GM23338 (cell line): Measurements from ENCODE around the gene PGLYRP4. TPM values are rescaled to one million over a fixed set of nuclear protein-coding genes. Genes with fewer than 3 reads are reported as not detected.

Experiments
- ATAC-seq: fragments of 200-7000 bp; cut with Tn5 transposase; 3 replicates; pipeline ENCODE4 v1.9.1; 2020
- DNase-seq: peaks from one replicate; pipeline ENCODE4 v3.0.0-alpha.2; 2015; ENCODE audit warnings: low spot score
- H2AFZ ChIP-seq: fragments of 200-600 bp; sonication (generic); 2 replicates; pipeline ENCODE4 v1.8.0; 2016; ENCODE audit warnings: antibody characterized with exemption, mild to moderate bottlenecking, moderate library complexity
- H3F3A ChIP-seq: fragments of 200-600 bp; sonication (generic); replicated peaks from 2 replicates; pipeline ENCODE4 v1.8.0; 2017; ENCODE audit warnings: antibody characterized with exemption, mixed run types, low read depth
- H3K27ac ChIP-seq: fragments of 200-600 bp; sonication (generic); 2 replicates; pipeline ENCODE4 v1.6.1; 2016; ENCODE audit warnings: low read depth
- H3K27me3 ChIP-seq: fragments of 200-600 bp; sonication (generic); 2 replicates; pipeline ENCODE4 v1.8.0; 2016; ENCODE audit warnings: mild to moderate bottlenecking, mixed run types, moderate library complexity; ENCODE audit not compliant: insufficient read depth
- H3K36me3 ChIP-seq: fragments of 200-600 bp; sonication (generic); 2 replicates; pipeline ENCODE4 v1.8.0; 2016; ENCODE audit warnings: mild to moderate bottlenecking; ENCODE audit not compliant: insufficient read depth
- H3K4me1 ChIP-seq: fragments of 200-600 bp; sonication (generic); 2 replicates; pipeline ENCODE4 v1.8.0; 2016; ENCODE audit warnings: mild to moderate bottlenecking, moderate library complexity; ENCODE audit not compliant: insufficient read depth
- H3K4me2 ChIP-seq: fragments of 200-600 bp; sonication (generic); 2 replicates; pipeline ENCODE4 v1.7.1; 2017; ENCODE audit warnings: mixed run types
- H3K4me3 ChIP-seq: fragments of 200-600 bp; sonication (generic); 2 replicates; pipeline ENCODE4 v1.6.1; 2016; ENCODE audit warnings: mixed run types
- H3K79me2 ChIP-seq: fragments of 200-600 bp; sonication (generic); replicated peaks from 2 replicates; pipeline ENCODE4 v1.8.0; 2017; ENCODE audit warnings: mild to moderate bottlenecking; ENCODE audit not compliant: insufficient read depth
- H3K9me2 ChIP-seq: fragments of 200-600 bp; sonication (generic); 2 replicates; pipeline ENCODE4 v1.8.0; 2017; ENCODE audit not compliant: insufficient read depth
- H4K20me1 ChIP-seq: fragments of 200-600 bp; sonication (generic); replicated peaks from 2 replicates; pipeline ENCODE4 v1.8.0; 2017; ENCODE audit warnings: mild to moderate bottlenecking; ENCODE audit not compliant: insufficient read depth
- H3K27ac Mint-ChIP-seq: 2 replicates; pipeline ENCODE4 v1.8.0; 2020; ENCODE audit warnings: inconsistent platforms, mild to moderate bottlenecking, moderate library complexity, mixed read lengths
- H3K27me3 Mint-ChIP-seq: 3 replicates; pipeline ENCODE4 v1.8.0; 2022; ENCODE audit warnings: low read depth, mild to moderate bottlenecking, moderate library complexity, mixed read lengths, inconsistent platforms; ENCODE audit not compliant: insufficient read depth, poor library complexity
- H3K36me3 Mint-ChIP-seq: 3 replicates; pipeline ENCODE4 v1.8.0; 2021; ENCODE audit warnings: low read depth, mild to moderate bottlenecking, inconsistent platforms, moderate library complexity, mixed read lengths
- H3K4me1 Mint-ChIP-seq: 3 replicates; pipeline ENCODE4 v1.8.0; 2020; ENCODE audit warnings: mild to moderate bottlenecking, inconsistent platforms, mixed read lengths
- H3K4me3 Mint-ChIP-seq: 3 replicates; pipeline ENCODE4 v1.8.0; 2021; ENCODE audit warnings: moderate library complexity, mild to moderate bottlenecking, inconsistent platforms, mixed read lengths
- H3K9me3 Mint-ChIP-seq: 3 replicates; pipeline ENCODE4 v1.8.0; 2020; ENCODE audit warnings: moderate library complexity, mild to moderate bottlenecking, inconsistent platforms, mixed read lengths
- CREB1 ChIP-seq: fragments of 250-450 bp; sonication (Bioruptor Pico); IDR thresholded peaks from 2 replicates; pipeline ENCODE4 v1.5.0; 2020; ENCODE audit warnings: low read depth, mild to moderate bottlenecking, moderate library complexity
- EZH2 ChIP-seq: fragments of 200-600 bp; sonication (generic); IDR thresholded peaks from one replicate; pipeline ENCODE4 v1.8.0; 2017; ENCODE audit warnings: antibody characterized with exemption, mild to moderate bottlenecking, low read depth; ENCODE audit not compliant: unreplicated experiment
- EZH2phosphoT487 ChIP-seq: fragments of 200-600 bp; sonication (generic); IDR thresholded peaks from one replicate; pipeline ENCODE4 v1.8.1; 2018; ENCODE audit warnings: antibody characterized with exemption; ENCODE audit not compliant: unreplicated experiment
- JUNB ChIP-seq: IDR thresholded peaks from one replicate; pipeline ENCODE4 v1.6.1; 2016; ENCODE audit warnings: antibody characterized with exemption; ENCODE audit not compliant: unreplicated experiment
- NANOG ChIP-seq: IDR thresholded peaks from 2 replicates; pipeline ENCODE4 v1.6.1; 2016; ENCODE audit warnings: antibody characterized with exemption, borderline replicate concordance
- POLR2AphosphoS5 ChIP-seq: IDR thresholded peaks from 2 replicates; pipeline ENCODE4 v1.6.1; 2016; ENCODE audit warnings: antibody characterized with exemption, low read depth
- STAT1 ChIP-seq: IDR thresholded peaks from one replicate; pipeline ENCODE4 v1.6.1; 2016; ENCODE audit warnings: antibody characterized with exemption; ENCODE audit not compliant: unreplicated experiment
- ZNF114 ChIP-seq: fragments of 250-450 bp; sonication (Bioruptor Pico); IDR thresholded peaks from 2 replicates; pipeline ENCODE4 v1.5.0; 2020; ENCODE audit warnings: mild to moderate bottlenecking, moderate library complexity
- ZNF331 ChIP-seq: fragments of 250-450 bp; sonication (Bioruptor Pico); IDR thresholded peaks from 2 replicates; pipeline ENCODE4 v1.5.0; 2020; ENCODE audit warnings: low read depth, mild to moderate bottlenecking, moderate library complexity
- polyA plus RNA-seq: library from polyadenylated mRNA; unstranded; fragments of >200 nt; fragmentation: Nextera tagmentation; extraction: Ambion mirVana; gene quantifications from 2 replicates; pipeline ENCODE4 v1.2.1, GENCODE V29; 2016
- total RNA-seq: library from RNA; depleted of rRNA; stranded (reverse); fragments of >200 nt; shearing (Covaris generic); gene quantifications from 2 replicates; pipeline ENCODE4 v1.2.3, GENCODE V29; 2014
- TF ChIP-seq, protein P1 (sequence below): IDR thresholded peaks from one replicate; pipeline ENCODE4 v1.6.1; 2018; ENCODE audit warnings: antibody characterized with exemption; ENCODE audit not compliant: unreplicated experiment
- TF ChIP-seq, protein P2 (sequence below), 2 experiments: fragments of 200-600 bp in 1 of 2; sonication (generic) in 1 of 2; conservative IDR thresholded peaks; 2 replicates each; pipeline versions ENCODE4 v1.5.1 to v1.6.1; 2016 to 2017; ENCODE audit warnings: antibody characterized with exemption in 2 of 2, low read depth in 2 of 2, mild to moderate bottlenecking in 2 of 2, moderate library complexity in 1 of 2
- TF ChIP-seq, protein P3 (sequence below): IDR thresholded peaks from 2 replicates; pipeline ENCODE4 v1.6.1; 2016; ENCODE audit warnings: antibody characterized with exemption

Gene PGLYRP4
- total and polyA plus RNA-seq, 2 experiments from 2014 or later, result not detected

DNA sequence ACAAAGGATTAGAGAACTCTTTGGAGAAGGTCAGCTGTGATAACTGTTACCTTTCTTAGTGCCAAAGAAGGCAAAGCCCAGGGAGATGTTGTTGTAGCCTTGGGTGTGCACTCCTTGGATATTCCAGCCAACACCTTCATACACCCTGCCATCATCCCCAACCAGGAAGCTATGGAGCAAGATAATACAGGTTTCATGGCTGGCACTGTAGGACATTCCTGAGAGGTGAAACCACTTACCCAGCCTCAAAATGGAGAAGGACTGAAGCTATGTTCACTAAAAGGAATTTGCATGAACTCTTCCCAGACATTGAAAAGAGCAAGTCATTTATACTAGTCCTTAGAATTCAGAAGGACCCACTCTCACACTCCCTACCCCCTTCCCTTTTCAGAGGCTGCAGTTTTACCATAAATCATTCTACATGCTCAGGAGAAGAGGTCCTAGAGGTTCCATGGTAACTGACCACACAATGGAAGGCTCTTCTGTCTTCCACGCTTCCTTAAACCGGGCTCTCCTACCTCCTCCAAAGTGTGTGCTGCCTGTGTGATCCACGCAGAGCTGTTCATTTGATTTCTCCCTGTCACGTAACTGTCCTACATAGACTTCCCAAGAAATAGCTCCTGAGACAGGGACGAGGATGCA is 5.5 kb downstream of the PGLYRP4 start (continued):
- TF ChIP-seq, protein P1, sequence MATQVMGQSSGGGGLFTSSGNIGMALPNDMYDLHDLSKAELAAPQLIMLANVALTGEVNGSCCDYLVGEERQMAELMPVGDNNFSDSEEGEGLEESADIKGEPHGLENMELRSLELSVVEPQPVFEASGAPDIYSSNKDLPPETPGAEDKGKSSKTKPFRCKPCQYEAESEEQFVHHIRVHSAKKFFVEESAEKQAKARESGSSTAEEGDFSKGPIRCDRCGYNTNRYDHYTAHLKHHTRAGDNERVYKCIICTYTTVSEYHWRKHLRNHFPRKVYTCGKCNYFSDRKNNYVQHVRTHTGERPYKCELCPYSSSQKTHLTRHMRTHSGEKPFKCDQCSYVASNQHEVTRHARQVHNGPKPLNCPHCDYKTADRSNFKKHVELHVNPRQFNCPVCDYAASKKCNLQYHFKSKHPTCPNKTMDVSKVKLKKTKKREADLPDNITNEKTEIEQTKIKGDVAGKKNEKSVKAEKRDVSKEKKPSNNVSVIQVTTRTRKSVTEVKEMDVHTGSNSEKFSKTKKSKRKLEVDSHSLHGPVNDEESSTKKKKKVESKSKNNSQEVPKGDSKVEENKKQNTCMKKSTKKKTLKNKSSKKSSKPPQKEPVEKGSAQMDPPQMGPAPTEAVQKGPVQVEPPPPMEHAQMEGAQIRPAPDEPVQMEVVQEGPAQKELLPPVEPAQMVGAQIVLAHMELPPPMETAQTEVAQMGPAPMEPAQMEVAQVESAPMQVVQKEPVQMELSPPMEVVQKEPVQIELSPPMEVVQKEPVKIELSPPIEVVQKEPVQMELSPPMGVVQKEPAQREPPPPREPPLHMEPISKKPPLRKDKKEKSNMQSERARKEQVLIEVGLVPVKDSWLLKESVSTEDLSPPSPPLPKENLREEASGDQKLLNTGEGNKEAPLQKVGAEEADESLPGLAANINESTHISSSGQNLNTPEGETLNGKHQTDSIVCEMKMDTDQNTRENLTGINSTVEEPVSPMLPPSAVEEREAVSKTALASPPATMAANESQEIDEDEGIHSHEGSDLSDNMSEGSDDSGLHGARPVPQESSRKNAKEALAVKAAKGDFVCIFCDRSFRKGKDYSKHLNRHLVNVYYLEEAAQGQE, result no peak
- TF ChIP-seq, protein P2, sequence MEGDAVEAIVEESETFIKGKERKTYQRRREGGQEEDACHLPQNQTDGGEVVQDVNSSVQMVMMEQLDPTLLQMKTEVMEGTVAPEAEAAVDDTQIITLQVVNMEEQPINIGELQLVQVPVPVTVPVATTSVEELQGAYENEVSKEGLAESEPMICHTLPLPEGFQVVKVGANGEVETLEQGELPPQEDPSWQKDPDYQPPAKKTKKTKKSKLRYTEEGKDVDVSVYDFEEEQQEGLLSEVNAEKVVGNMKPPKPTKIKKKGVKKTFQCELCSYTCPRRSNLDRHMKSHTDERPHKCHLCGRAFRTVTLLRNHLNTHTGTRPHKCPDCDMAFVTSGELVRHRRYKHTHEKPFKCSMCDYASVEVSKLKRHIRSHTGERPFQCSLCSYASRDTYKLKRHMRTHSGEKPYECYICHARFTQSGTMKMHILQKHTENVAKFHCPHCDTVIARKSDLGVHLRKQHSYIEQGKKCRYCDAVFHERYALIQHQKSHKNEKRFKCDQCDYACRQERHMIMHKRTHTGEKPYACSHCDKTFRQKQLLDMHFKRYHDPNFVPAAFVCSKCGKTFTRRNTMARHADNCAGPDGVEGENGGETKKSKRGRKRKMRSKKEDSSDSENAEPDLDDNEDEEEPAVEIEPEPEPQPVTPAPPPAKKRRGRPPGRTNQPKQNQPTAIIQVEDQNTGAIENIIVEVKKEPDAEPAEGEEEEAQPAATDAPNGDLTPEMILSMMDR (conservative IDR thresholded peaks at IDR 0.05; ENCODE audit: low read depth in 2 of 2), result no peak
- TF ChIP-seq CREB1 (CRISPR knock-in tag), result no peak
- TF ChIP-seq NANOG, result no peak
- no peak for TF ChIP-seq ZNF331
- no peak for TF ChIP-seq EZH2phosphoT487
- TF ChIP-seq, protein P3, sequence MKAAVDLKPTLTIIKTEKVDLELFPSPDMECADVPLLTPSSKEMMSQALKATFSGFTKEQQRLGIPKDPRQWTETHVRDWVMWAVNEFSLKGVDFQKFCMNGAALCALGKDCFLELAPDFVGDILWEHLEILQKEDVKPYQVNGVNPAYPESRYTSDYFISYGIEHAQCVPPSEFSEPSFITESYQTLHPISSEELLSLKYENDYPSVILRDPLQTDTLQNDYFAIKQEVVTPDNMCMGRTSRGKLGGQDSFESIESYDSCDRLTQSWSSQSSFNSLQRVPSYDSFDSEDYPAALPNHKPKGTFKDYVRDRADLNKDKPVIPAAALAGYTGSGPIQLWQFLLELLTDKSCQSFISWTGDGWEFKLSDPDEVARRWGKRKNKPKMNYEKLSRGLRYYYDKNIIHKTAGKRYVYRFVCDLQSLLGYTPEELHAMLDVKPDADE, result no peak
- TF ChIP-seq EZH2, result no peak
- TF ChIP-seq JUNB, result no peak
- no peak for TF ChIP-seq ZNF114

DNA sequence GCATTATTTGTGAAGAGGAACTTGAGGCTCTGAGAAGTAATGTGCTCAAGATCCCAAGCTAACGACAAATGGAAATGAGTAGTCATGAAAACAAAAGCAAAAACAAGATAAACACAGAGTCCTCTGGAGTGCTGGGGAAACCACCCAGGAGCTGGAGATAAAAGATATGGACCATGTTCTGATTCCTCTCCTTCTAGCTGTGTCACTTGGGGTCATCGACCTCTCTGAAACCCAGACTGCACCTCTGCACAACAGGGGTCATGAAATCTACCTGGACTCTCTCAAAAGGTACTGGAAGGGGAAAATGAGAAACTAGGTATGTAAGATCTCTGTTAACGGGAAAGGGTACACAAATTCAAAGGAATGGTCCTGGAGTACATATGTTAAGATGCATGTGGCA is 6.5 kb downstream of the PGLYRP4 start:
- Histone ChIP-seq H4K20me1 (no peaks in the 10 kb centered on the region), H3K4me3 (no peak overlapping the region), H3K27ac (no peak overlapping the region), H3K4me1 (no peaks in the 10 kb centered on the region), H2AFZ (no peak overlapping the region), H3F3A (no peaks in the 10 kb centered on the region), H3K9me2 (peaks cover 18% of the 10 kb centered on the region), H3K79me2 (no peaks in the 10 kb centered on the region), H3K4me2 (no peak overlapping the region), H3K27me3 (no peaks in the 10 kb centered on the region), H3K36me3 (no peaks in the 10 kb centered on the region)
- Mint-ChIP-seq H3K27ac (no peak overlapping the region), H3K27me3 (peaks cover 10% of the 10 kb centered on the region), H3K36me3 (no peaks in the 10 kb centered on the region), H3K9me3 (no peaks in the 10 kb centered on the region), H3K4me1 (peaks cover 12% of the 10 kb centered on the region; the same call in 2 of the 3 replicates), H3K4me3 (no peak overlapping the region)
- no peak for ATAC-seq
- TF ChIP-seq POLR2AphosphoS5 (no peak), EZH2phosphoT487 (no peak), JUNB (no peak), STAT1 (no peak)
- TF ChIP-seq, protein P2 (conservative IDR thresholded peaks at IDR 0.05; ENCODE audit: low read depth in 2 of 2), result no peak
- TF ChIP-seq, protein P3, result no peak
- no peak for DNase-seq
